ENCODE measurements around the gene SAXO2. TPM values are rescaled to one million over a fixed set of nuclear protein-coding genes. Genes with fewer than 3 reads are reported as not detected.
"Not testable (repeated sequence)": the region's sequence is repeated elsewhere in the genome, so short reads cannot be mapped to it uniquely, and the experiment has no call there.

Gene SAXO2
- total RNA-seq, 1 donor from 2014 or later, result 1.7 TPM

DNA sequence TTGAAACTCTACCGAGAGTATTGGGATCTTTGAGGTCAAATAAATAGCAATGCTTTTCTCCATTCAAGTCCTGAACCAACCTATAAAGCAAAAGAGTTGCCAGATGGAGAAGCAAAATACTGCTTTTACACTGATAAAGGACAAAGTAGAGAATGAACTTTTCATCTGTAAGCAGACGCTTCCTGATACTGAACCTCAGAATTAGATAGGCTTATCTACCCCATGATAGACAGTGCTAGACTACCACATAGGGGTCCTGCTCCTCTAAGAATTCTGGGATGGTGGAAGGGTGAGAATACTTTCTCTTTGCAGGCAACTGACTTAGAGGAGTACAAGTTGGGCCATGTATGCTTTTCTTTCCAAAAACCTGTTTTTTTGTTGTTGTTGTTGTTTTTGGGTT lies 9.5 kb downstream of the SAXO2 start:
- Histone ChIP-seq H3K9me3 (peaks cover 2% of the 10 kb centered on the region), H3K27ac (no peak overlapping the region), H3K36me3 (no peaks in the 10 kb centered on the region), H3K4me3 (no peak overlapping the region), H3K4me1 (no peaks in the 10 kb centered on the region), H3K27me3 (no peaks in the 10 kb centered on the region)
- intact Hi-C loops (cut with DNase I), result no loop called here
- TF ChIP-seq, protein P1, sequence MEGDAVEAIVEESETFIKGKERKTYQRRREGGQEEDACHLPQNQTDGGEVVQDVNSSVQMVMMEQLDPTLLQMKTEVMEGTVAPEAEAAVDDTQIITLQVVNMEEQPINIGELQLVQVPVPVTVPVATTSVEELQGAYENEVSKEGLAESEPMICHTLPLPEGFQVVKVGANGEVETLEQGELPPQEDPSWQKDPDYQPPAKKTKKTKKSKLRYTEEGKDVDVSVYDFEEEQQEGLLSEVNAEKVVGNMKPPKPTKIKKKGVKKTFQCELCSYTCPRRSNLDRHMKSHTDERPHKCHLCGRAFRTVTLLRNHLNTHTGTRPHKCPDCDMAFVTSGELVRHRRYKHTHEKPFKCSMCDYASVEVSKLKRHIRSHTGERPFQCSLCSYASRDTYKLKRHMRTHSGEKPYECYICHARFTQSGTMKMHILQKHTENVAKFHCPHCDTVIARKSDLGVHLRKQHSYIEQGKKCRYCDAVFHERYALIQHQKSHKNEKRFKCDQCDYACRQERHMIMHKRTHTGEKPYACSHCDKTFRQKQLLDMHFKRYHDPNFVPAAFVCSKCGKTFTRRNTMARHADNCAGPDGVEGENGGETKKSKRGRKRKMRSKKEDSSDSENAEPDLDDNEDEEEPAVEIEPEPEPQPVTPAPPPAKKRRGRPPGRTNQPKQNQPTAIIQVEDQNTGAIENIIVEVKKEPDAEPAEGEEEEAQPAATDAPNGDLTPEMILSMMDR (IDR thresholded peaks at IDR 0.05), result no peak
- no peak for ATAC-seq
- DNase-seq, result no peak

DNA sequence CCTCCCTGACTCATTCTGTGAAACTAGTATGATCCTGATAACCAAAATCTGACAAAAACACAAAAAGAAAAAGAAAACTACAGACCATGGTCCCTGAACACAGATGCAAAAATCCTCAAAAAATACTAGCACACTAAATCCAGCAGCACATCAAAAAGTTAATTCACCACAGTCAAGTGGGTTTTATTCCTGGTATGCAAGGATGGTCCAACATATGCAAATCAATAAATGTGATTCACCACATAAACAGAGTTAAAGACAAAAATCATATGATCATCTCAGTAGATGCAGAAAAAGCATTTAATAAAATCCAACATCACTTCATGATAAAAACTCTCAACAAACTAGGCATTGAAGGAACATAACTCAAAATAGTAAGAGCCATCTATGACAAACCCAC lies 12.8 kb downstream of the SAXO2 start:
- H3K36me3 ChIP-seq, result no peaks in the 10 kb centered on the region

DNA sequence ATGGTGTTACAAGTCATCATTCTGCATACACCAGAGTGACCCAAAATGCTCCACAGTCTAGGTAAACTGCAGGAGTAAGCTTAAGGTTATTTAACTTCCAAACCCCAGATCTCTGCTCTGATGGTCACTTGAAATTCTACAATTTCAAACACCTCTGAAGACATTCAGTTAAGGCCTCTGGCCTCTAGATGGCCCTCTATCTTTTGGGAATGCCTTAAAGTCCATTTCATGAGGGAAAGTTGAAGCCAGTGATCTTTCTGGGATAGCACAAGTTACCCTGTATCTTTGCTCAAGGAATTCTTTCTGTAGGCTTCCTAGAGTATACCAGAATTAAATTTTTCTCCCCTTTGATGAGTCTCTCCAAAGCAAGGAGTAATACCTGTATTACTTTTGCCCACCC lies 18.7 kb downstream of the SAXO2 start:
- H3K4me3 ChIP-seq; H3K4me1 ChIP-seq; H3K9me3 ChIP-seq; H3K27ac ChIP-seq; H3K36me3 ChIP-seq; intact Hi-C loops (cut with DNase I); DNase-seq; ATAC-seq: not testable (repeated sequence)
- H3K27me3 ChIP-seq, result peaks cover 12% of the 10 kb centered on the region
- TF ChIP-seq, protein P1 (IDR thresholded peaks at IDR 0.05), result peak; percentile 32

More for the DNA sequence above, 12.8 kb downstream of the SAXO2 start:
- TF ChIP-seq, protein P1 (IDR thresholded peaks at IDR 0.05), result no peak
- Histone ChIP-seq H3K9me3 (peaks cover 5% of the 10 kb centered on the region), H3K27me3 (peaks cover 12% of the 10 kb centered on the region), H3K27ac (no peak overlapping the region), H3K4me1 (no peaks in the 10 kb centered on the region), H3K4me3 (no peak overlapping the region)
- ATAC-seq (no peak), DNase-seq (no peak)
- intact Hi-C loops (cut with DNase I), result no loop called here

DNA sequence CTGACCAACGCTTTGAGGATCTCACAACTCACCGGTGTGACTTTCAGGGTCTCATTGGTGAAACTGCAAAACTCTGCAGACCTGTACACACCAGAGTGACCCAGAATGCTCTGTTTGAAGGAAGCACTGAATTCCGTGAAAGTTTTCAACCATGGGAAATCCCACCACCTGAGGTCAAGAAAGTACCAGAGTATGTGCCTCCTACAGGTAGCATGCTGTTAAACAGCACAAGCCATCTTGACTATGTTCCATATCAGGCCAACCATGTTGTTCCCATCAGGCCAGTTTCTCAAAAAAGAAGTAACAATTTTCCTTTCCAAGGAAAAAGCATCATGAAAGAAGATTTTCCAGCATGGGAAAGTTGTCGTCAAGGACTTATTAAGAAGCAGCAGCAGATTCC lies 19.8 kb downstream of the SAXO2 start:
- H3K27me3 ChIP-seq, result peaks cover 12% of the 10 kb centered on the region
- H3K4me1 ChIP-seq; intact Hi-C loops (cut with DNase I); ATAC-seq; H3K36me3 ChIP-seq; H3K4me3 ChIP-seq; H3K9me3 ChIP-seq; DNase-seq; H3K27ac ChIP-seq: not testable (repeated sequence)

DNA sequence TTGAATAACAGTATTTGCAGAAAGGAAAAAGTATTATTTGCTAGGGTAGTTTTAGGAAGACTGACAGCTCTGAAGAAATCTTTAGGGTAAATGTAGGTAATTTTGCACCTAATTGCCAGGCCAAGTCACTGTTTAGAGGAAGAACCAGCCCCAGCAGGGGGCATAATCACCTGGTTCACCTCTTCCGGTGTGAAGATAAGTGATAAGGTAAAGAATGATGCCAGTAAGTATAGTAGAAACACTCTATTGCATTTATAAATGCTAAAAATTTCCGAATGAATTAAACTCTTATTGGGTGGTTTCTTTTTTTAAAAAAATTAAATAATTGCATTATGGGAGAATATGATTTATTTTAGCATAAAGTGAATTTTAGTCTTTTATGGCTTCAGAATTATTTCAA lies 21.8 kb downstream of the SAXO2 start:
- H3K36me3 ChIP-seq; ATAC-seq; H3K27me3 ChIP-seq; H3K27ac ChIP-seq; H3K4me1 ChIP-seq; H3K4me3 ChIP-seq; DNase-seq; H3K9me3 ChIP-seq; intact Hi-C loops (cut with DNase I): not testable (repeated sequence)

DNA sequence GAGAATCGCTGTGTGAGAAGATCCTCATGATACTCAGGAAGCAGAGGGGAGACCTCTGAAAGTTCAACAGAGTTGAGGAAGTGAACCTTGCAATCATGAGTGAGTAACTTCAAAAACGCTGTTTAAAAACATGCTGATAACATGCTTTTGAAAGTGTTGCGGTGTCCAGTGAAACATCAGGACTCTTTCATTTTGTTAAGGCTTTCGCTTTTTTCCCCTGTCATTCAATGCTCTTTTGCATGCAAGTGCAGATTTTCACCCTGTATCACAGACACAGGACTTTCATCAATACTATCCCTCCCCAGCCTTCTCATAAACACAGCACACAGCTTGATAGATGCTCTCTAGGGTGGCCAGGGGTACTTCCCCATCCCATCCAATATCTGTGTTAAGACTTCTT lies 23.9 kb downstream of the SAXO2 start:
- H3K4me3 ChIP-seq; DNase-seq; ATAC-seq; H3K27me3 ChIP-seq; H3K4me1 ChIP-seq; H3K36me3 ChIP-seq; intact Hi-C loops (cut with DNase I); H3K9me3 ChIP-seq; H3K27ac ChIP-seq: not testable (repeated sequence)

DNA sequence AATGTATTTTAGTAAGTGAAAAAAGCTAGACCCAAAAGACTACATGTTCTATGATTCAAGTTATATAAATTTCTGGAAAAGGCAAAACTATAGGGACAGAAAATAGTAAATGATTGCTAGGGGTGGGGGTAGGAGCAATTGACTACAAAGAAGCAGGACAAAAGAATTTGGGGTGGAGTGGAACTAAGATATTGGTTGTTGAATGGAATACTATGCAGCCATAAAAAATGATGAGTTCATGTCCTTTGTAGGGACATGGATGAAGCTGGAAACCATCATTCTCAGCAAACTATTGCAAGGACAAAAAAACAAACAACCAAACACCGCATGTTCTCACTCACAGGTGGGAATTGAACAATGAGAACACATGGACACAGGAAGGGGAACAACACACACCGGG lies 25.6 kb downstream of the SAXO2 start:
- DNase-seq; H3K4me3 ChIP-seq; H3K36me3 ChIP-seq; H3K27ac ChIP-seq; intact Hi-C loops (cut with DNase I); ATAC-seq; H3K4me1 ChIP-seq; H3K27me3 ChIP-seq; H3K9me3 ChIP-seq: not testable (repeated sequence)

DNA sequence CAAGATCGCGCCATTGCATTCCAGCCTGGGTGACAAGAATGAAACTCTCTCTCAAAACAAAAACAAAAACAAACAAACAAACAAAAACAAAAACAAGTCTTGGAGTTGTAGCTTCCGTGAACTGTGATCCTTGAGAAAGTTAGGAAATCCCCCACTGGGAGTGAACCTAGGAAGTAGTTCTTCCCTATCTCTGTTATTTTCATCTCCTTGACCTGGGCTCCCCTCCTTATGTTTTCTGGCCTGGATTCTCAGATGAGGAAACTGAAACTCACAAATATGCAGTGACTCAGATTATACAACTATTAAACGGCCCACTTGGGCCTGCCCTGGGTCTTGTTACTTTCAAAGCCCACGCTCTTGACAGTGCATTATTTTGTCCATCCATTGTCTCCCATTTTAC lies 29.7 kb downstream of the SAXO2 start:
- DNase-seq (no peak), ATAC-seq (no peak)
- Histone ChIP-seq H3K9me3 (no peaks in the 10 kb centered on the region), H3K27ac (no peak overlapping the region), H3K27me3 (no peaks in the 10 kb centered on the region), H3K4me3 (no peak overlapping the region), H3K4me1 (no peaks in the 10 kb centered on the region), H3K36me3 (no peaks in the 10 kb centered on the region)
- intact Hi-C loops (cut with DNase I), result no loop called here
- TF ChIP-seq, protein P1 (IDR thresholded peaks at IDR 0.05), result no peak

Measured in upper lobe of right lung (tissue), 1 donor.